ENCODE results near the gene PLCG2. TPM values are rescaled to one million over a fixed set of nuclear protein-coding genes. Genes with fewer than 3 reads are reported as not detected.
A peak's percentile ranks its signal among the peaks of the same experiment; 100 is the strongest.
"Not testable (repeated sequence)": the region's sequence is repeated elsewhere in the genome, so short reads cannot be mapped to it uniquely, and the experiment has no call there.

The PLCG2 gene
- total RNA-seq, 1 donor from 2014 or later, result 8.6 TPM

DNA sequence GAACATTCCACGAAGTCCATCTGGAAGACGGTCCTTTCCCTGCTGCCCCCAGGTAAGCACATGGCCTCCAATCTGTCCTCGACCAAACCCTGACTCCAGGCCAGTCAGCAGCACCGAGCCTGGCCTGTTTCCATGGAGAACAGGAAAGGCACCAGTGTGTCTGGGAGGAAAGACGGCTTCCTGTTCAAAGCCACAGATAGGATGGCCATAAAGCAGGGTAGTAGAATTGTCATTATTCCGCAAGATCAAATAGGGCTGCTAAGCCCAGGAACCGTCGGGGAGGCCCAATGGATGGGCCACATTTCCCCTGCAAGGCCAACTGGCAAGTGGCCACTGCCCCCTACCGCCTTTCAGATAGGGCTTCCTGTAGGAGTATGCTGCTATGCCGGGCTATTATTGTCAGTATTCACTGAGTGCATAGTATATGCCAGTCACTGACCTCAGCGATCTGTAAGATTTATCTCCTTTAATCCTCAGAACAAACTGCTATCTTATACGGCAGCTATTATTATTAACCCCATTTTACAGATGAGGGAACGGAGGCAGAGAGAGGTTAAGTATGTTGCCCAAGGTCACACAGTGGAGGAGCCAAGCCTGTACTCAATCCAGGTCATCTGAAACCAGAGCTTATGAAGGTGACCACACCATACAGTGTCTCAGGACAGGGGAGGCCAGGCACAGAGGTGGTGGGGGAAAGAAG is 23.0 kb upstream of the PLCG2 start:
- ATAC-seq, result peak; percentile 12

- no peak for ATAC-seq
Measured at GRCh38 chr16:81756615-81757356, 22.3 kb upstream of the PLCG2 start.

DNA sequence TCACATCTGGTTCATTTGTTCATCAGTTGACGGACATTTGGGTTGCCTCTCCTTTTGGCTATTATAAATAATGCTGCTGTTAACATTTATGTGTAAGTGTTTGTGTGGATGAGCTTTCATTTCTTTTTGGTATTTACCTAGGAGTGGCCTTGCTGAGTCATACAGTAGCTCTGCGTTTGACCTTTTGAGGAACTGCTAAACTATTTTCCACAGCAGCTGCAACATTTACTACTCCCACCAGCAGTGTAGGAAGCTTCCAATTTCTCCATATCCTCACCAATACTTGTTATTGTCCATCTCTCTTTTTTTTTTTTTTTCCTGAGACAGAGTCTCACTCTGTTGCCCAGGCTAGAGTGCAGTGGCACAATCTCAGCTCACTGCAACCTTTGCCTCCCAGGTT is 20.7 kb upstream of the PLCG2 start:
- peak; percentile 82 for ATAC-seq

- not testable (repeated sequence) for ATAC-seq
Measured at GRCh38 chr16:81762322-81762721, 16.8 kb upstream of the PLCG2 start.

DNA sequence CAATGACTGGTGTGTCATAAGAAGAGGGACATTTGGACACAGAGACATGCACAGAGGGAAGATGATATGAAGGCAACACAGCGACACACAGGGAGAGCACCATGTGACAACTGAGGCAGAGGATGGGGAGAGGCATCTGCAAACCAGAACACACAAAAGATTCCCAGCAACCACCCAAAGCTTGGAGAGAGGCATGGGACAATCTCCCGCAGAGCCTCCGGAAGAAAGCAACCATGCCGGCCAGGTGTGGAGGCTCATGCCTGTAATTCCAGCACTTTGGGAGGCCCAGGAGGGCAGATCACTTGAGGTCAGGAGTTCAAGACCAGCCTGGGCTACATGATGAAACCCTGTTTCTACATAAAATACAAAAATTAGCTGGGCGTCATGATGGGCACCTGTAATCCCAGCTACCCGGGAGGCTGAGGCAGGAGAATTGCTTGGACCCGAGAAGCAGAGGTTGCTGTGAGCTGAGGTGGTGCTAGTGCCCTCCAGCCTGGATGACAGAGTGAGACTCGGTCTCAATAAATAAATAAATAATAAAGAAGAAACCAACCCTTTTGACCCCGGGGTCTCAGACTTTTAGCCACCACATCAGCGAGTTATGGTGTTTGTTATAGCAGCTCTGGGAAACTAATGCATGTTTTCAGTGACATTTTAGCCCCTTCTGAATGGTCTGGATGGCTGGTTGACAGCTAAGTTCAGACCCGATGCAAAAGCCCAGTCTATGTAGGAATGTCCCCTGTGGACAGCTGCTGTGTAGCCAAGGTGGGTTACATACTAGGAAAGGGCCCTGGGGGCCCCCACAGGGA is 13.8 kb upstream of the PLCG2 start:
- peak; percentile 45 for ATAC-seq

GRCh38 chr16:81765969-81766368 is 13.1 kb upstream of the PLCG2 start:
- ATAC-seq, result no peak

DNA sequence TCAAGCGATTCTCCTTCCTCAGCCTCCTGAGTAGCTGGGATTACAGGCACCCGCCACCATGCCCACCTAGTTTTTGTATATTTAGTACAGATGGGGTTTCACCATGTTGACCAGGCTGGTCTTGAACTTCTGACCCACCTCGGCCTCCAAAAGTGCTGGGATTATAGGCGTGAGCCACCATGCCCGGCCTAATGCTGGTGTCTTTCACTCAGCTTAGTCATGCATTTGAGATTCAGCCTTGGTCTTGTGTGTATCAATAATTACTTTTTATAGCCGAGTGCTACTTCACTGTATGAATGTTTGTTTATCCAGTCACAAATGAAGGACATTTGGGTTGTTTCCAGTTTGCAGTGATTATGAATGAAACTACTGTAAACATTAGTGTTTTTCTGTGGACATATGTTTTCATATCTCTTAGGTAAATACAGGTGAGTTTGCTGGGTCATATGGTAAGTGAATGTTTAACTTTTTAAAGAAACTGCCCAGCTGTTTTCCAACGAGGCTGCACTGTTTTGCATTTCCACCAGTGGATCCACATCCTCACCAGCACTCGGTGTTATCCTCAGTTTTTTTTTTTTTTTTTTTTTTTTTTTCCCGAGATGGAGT is 11.0 kb upstream of the PLCG2 start:
- ATAC-seq, result no peak

GRCh38 chr16:81770008-81770407 is 9.1 kb upstream of the PLCG2 start:
- no peak for ATAC-seq

- no peak for ATAC-seq
Measured at GRCh38 chr16:81774348-81774747, 4.7 kb upstream of the PLCG2 start.

GRCh38 chr16:81775570-81775969 is 3.5 kb upstream of the PLCG2 start:
- ATAC-seq, result no peak

DNA sequence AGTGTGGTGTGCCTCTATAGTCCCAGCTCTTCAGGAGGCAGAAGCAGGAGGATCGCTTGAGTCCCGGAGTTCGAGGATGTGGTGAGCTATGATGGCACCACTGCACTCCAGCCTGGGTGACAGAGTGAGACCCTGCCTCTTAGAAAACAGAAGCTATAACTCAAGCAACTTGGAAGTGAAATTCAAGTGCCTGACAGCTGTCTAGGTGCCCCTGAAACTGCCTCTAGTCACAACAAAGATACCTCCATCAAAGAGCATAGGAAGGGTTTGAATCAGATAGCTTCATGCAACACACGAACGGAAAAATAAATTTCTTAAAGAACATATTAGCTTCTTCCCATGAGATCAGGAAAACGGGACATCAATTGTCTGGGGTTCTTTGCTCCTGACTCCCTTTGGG is 860 bp upstream of the PLCG2 start:
- ATAC-seq, result no peak

- ATAC-seq, result peak; percentile 34
Measured at GRCh38 chr16:81779536-81780320, 637 bp downstream of the PLCG2 start.

DNA sequence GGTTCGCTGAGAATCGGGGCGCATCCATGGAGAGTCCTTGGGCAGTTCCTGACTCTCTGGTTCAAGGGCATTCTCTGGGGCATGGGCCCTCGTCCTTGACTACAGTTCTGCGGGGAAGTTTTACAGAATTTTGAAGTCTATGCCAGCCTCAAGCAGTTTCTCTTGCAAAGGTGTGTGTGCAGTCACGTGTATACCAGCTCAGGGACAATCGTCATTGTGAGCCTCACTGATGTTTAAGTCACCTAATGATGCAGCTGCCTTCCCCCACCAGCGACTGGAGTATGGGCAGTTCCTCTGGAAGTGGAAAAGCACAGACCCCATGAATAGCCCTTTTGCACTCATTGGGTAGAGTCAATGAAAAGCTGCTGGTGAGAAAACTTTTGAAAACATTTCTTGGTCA is 1.3 kb downstream of the PLCG2 start:
- ATAC-seq, result no peak

DNA sequence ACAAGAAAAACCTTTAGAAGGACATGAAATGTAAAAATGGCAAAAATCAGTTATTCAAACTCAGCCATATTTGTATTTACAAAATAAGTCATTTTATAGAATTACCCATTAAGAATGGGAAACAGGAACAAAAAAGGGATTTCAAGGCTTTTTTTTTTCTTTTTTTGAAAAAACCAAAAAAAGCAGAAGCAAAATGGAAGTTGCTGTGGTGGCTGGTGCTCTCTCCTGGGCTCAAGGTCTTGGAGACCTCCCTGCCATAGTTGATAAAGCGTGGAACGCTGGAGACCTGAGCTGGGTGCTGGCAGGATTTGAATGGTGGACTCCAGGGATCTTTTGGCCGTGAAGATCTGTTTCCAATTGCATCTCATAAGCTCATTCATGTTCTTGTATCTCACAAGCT is 3.1 kb downstream of the PLCG2 start:
- no peak for ATAC-seq

DNA sequence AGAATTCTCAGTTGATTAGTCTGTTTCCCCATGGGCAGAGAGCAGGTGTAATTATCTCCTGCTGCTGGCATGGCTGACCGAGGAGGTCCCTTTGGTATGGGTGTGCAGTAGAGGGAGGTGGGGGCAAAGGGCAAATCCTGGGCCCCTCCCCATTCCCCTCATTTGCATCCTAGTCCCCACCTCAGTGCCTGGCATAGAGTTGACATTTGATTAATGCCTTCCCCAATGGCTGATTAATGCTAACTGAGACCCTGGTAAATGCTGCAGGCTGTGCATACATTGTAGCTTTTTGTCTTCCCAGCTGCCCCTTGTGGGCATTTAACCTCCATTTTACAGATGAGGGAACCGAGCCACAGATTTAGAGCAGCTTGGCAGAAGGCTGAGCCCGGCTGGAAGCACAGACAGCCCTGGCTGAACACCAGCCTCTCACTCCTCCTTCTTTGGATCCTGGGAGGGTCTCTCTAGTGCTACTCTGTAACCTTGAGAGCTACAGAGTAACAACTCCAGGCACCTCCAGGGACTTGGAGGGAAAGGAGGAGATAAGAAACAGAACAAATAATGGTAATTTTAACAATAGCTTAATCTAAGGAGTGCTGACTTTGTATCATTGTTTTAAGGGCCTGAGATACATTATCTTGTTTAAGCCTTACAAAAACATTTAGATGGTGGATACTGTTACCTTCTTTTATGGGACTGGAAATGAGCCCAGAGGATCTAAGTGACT is 5.1 kb downstream of the PLCG2 start:
- ATAC-seq, result no peak

GRCh38 chr16:81785138-81785924 is 6.2 kb downstream of the PLCG2 start:
- ATAC-seq, result no peak

DNA sequence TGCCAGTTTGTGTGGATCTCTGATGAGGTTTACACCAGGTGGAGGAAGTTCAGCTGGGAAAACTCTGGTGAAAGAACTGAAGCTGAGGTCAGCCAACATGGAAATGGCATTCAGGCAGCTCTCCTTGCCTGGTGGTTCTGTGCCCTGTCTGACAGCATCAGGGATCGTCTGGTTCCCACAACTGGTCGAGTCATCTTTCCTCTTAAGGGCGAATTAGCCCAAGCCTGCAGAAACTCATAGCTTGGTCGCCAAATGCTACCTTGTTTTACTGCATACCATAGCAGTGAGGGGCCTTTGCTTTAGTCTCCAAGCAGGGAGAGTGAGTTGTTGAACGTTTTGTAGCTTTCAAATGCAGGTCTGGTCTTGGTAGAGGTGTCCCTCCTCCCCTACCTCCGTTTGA is 7.2 kb downstream of the PLCG2 start:
- peak; percentile 26 for ATAC-seq

GRCh38 chr16:81786868-81787267 is 7.8 kb downstream of the PLCG2 start:
- no peak for ATAC-seq

- no peak for ATAC-seq
Measured at GRCh38 chr16:81787659-81788058, 8.6 kb downstream of the PLCG2 start.

DNA sequence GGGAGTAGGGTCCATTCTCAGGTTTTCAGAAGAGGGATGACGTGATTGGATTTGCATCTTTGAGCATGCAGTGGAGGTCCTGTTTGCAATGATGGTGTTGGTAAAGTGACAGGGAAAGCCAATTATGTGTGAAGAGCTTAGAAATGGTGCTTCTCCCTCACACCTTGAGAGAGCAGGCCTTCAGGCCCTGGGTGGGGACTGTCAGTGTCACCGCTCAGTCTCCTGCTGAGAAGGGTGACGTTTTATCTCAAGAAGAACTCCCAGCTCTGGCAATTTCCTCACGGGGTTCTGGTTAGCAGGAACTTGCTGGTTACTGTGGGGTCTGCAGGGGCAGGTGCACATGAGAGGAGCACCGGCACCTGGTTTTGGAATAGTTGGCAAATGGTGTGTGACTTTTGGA is 11.2 kb downstream of the PLCG2 start:
- no peak for ATAC-seq

All from esophagus mucosa (tissue), 1 donor.